22Rv1 (cell line): ENCODE measurements around the gene SH3TC1.

ENCODE experiments used
- H3K27ac ChIP-seq: fragments of 450-650 bp; 2 replicates; pipeline ENCODE4 v1.5.1; 2017
- CTCF ChIP-seq: fragments of 450-650 bp; IDR thresholded peaks from 2 replicates; pipeline ENCODE4 v1.5.1; 2017; ENCODE audit warnings: mild to moderate bottlenecking
- ZFX ChIP-seq: fragments of 450-650 bp; IDR thresholded peaks from 2 replicates; pipeline ENCODE4 v1.6.1; 2017; ENCODE audit warnings: antibody characterized with exemption, borderline replicate concordance

The SH3TC1 gene

GRCh38 chr4:8240211-8241041, 41.3 kb downstream of the SH3TC1 start:
- H3K27ac ChIP-seq: no peak overlapping the region
- no peak for TF ChIP-seq ZFX
- TF ChIP-seq CTCF: no peak

GRCh38 chr4:8241211-8241779, 42.2 kb downstream of the SH3TC1 start:
- TF ChIP-seq ZFX (no peak), CTCF (no peak)
- H3K27ac ChIP-seq: no peak overlapping the region

GRCh38 chr4:8241895-8242696, 43.0 kb downstream of the SH3TC1 start:
- TF ChIP-seq ZFX (no peak), CTCF (peak; percentile 93)
- H3K27ac ChIP-seq: no peak overlapping the region

- no peak overlapping the region for H3K27ac ChIP-seq
- TF ChIP-seq ZFX (no peak), CTCF (no peak)
Measured at GRCh38 chr4:8242782-8243560, 43.9 kb downstream of the SH3TC1 start.

GRCh38 chr4:8244001-8244757, 45.1 kb downstream of the SH3TC1 start:
- no peak overlapping the region for H3K27ac ChIP-seq
- TF ChIP-seq CTCF (no peak), ZFX (no peak)

- H3K27ac ChIP-seq: no peak overlapping the region
- TF ChIP-seq CTCF (no peak), ZFX (no peak)
Measured at GRCh38 chr4:8244931-8245460, 45.9 kb downstream of the SH3TC1 start.
